ENCODE measurements around the gene DISC1. TPM values are rescaled to one million over a fixed set of nuclear protein-coding genes. Genes with fewer than 3 reads are reported as not detected.

DISC1 gene
- total and polyA plus RNA-seq, 11 donors, result 0.76 to 12.8 (median 4.3) TPM

DNA sequence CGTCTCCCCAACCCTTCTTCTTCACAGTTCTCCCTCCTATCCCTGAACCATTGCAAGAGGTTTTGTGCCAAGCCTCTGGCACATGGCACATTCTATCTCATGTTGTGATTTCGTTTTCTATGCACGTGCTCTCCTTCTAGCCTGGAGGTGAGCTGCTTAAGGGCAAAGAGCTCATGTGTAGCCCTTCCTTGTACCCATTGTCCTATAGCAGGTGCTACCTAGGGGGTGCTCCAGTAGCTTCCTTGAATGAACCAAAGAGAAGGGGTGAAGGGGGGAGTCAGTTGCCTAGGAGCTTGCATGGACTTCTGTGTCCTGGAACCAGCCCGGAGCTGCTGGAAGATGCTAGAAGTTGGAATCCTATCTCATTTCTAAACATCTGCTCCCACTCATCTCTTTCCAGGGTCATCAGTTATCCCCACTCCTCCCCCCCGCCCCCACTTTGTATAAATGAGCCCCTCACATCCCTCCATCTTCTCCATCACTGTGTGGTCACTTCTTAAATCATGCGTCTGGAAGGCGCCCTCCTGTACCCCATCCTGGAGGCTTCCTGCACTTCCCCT is 535 bp upstream of the DISC1 start:
- no peaks in the 10 kb centered on the region for H3K9me3 ChIP-seq
- TF ChIP-seq POLR2A (IDR thresholded peaks at IDR 0.05), result no peak
- TF ChIP-seq, protein P1, sequence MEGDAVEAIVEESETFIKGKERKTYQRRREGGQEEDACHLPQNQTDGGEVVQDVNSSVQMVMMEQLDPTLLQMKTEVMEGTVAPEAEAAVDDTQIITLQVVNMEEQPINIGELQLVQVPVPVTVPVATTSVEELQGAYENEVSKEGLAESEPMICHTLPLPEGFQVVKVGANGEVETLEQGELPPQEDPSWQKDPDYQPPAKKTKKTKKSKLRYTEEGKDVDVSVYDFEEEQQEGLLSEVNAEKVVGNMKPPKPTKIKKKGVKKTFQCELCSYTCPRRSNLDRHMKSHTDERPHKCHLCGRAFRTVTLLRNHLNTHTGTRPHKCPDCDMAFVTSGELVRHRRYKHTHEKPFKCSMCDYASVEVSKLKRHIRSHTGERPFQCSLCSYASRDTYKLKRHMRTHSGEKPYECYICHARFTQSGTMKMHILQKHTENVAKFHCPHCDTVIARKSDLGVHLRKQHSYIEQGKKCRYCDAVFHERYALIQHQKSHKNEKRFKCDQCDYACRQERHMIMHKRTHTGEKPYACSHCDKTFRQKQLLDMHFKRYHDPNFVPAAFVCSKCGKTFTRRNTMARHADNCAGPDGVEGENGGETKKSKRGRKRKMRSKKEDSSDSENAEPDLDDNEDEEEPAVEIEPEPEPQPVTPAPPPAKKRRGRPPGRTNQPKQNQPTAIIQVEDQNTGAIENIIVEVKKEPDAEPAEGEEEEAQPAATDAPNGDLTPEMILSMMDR (IDR thresholded peaks at IDR 0.05), result no peak
- no peak for ATAC-seq
- H3K36me3 ChIP-seq, result no peaks in the 10 kb centered on the region
- no peak for DNase-seq
- WGBS, 4 donors, result 13 to 18% (median 14%) methylated on average over 7 of the region's 7 CpGs
- no peaks in the 10 kb centered on the region for H3K27me3 ChIP-seq
- H3K27ac ChIP-seq, result peak overlapping the region in 10 of 12 donors; percentile 54 to 96 (median 92)
- H3K4me3 ChIP-seq, result peak overlapping the region; percentile 72 to 95 (median 79)
- peaks cover 0 to 47% (median 20%) of the 10 kb centered on the region in 12 donors for H3K4me1 ChIP-seq
- intact Hi-C loops (cut with DNase I), result no loop called here

DNA sequence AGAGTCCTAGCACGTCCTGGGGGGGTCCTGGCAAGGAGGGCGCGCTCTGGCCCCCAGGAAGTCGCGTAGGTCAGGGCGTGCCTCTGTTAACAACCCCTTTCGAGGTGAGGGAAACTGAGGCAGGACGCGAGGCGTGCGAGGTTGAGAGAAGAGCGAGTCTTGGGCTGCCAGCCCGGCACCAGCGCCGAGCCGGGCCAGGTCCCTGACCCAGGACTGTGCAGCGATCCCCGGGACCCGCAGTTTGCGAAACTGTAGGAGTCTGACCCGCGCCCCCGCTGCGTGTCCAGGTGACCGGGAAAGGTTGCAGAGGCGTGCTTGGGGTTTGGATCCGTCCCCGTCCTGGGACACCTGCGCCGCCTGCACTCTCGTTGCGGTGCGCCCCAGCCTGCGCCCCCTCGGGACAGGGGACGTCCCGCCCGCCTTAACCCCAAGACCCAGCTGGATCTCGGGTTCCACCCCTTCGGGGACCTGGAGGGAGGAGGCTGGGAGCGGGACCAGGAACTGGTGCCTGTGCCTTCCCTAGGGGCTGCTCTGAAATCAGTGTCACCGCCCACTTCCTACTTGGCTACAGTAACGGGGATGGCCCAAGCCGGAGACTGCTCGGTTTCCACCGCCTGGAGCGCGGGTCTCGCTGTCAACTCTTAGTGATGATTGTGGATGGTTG is 493 bp downstream of the DISC1 start:
- ATAC-seq (peak; percentile 76 to 89 (median 86)), DNase-seq (peak; percentile 83 to 88 (median 85))
- H3K27me3 ChIP-seq, result no peaks in the 10 kb centered on the region
- intact Hi-C loops (cut with DNase I), result no loop called here
- peak overlapping the region; percentile 72 to 95 (median 79) for H3K4me3 ChIP-seq
- H3K9me3 ChIP-seq, result no peaks in the 10 kb centered on the region
- H3K27ac ChIP-seq, result peak overlapping the region; percentile 54 to 96 (median 92)
- H3K36me3 ChIP-seq, result no peaks in the 10 kb centered on the region
- peaks cover 0 to 47% (median 20%) of the 10 kb centered on the region in 12 donors for H3K4me1 ChIP-seq
- WGBS, 4 donors, result 2 to 9% (median 4%) methylated on average over 24 to 49 of the region's 49 CpGs
- TF ChIP-seq POLR2A (IDR thresholded peaks at IDR 0.05), result peak in 1 of 2 donors; percentile 14
- TF ChIP-seq, protein P1 (IDR thresholded peaks at IDR 0.05), result no peak

DNA sequence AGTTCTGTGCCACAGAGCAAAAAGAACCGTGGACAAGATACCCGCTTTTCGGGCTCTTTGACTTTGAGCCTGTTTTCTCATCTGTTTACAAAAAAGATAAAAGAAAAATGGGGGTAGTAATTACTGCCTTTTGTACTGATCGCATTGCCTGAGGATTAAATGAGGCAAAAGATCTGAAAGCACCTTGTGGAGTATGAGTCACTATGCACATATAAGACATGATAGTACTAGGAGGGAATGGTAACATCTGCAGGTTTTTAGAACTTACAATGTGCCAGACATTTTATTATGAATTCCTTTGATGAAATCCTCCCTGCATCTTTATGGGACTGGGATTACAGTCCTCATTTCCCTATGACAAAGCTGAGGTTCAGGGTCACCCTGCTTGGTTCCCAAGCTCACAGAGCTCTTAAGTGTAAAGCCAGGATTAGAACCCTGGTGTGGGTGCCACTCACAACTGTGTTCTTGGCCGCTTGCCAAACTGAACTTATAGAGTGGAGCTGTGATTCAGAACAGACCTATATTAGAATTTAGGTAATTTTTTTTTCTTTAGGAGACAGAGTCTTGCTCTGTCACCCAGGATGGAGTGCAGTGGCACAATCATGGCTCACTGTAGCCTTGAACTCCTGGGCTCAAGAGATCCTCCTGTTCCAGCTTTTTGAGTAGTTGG is 1.8 kb downstream of the DISC1 start:
- no peak for ATAC-seq
- TF ChIP-seq, protein P1 (IDR thresholded peaks at IDR 0.05), result no peak
- TF ChIP-seq POLR2A (IDR thresholded peaks at IDR 0.05), result no peak
- Histone ChIP-seq H3K4me3 (peak overlapping the region in 2 of 12 donors; percentile 76 to 80), H3K27me3 (no peaks in the 10 kb centered on the region), H3K36me3 (no peaks in the 10 kb centered on the region), H3K27ac (peak overlapping the region in 11 of 12 donors; percentile 28 to 96 (median 91)), H3K4me1 (peaks cover 0 to 47% (median 20%) of the 10 kb centered on the region in 12 donors), H3K9me3 (no peaks in the 10 kb centered on the region)
- WGBS, 4 donors, result 67 to 74% (median 69%) methylated on average over 5 of the region's 5 CpGs
- intact Hi-C loops (cut with DNase I), result no loop called here
- no peak for DNase-seq

DNA sequence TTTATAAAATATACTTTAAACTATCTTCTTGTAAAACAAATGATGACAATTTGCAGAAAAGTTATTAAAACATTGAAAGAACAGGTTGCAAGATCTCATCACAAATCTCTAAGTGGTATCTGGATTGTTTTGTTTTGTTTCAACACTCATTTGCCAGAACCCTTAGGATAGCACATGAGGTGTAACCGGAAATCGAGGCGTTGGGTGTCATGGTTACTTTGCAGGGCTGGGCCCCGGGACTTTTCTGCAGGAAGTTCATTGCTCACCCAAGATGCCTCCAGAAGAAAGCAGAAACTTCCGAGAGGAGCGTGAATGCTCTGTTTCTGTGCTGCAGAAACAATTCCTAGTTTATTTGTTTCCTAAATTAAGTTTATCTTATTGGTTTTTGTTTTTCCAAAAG is 2.5 kb downstream of the DISC1 start:
- Histone ChIP-seq H3K27ac (peak overlapping the region in 5 of 12 donors; percentile 27 to 96 (median 39)), H3K27me3 (no peaks in the 10 kb centered on the region), H3K4me1 (peaks cover 0 to 47% (median 20%) of the 10 kb centered on the region in 12 donors), H3K9me3 (no peaks in the 10 kb centered on the region), H3K36me3 (no peaks in the 10 kb centered on the region), H3K4me3 (no peak overlapping the region)
- ATAC-seq (peak in 3 of 4 donors; percentile 29 to 51 (median 34)), DNase-seq (peak in 4 of 5 donors; percentile 30 to 54 (median 46))
- WGBS, 4 donors, result 34 to 52% (median 39%) methylated on average over 6 of the region's 6 CpGs
- TF ChIP-seq, protein P1 (IDR thresholded peaks at IDR 0.05), result no peak
- TF ChIP-seq POLR2A (IDR thresholded peaks at IDR 0.05), result no peak
- intact Hi-C loops (cut with DNase I), result no loop called here
